Right renal cortex interstitium (tissue), 3 donors: Measurements from ENCODE around the gene TNKS2. TPM values are rescaled to one million over a fixed set of nuclear protein-coding genes. Genes with fewer than 3 reads are reported as not detected.
A peak's percentile ranks its signal among the peaks of the same experiment; 100 is the strongest.
"Not testable (repeated sequence)": the region's sequence is repeated elsewhere in the genome, so short reads cannot be mapped to it uniquely, and the experiment has no call there.

Source experiments
- DNase-seq, 3 donors: peaks; one replicate each; pipeline ENCODE4 v3.0.0-alpha.2; 2013; ENCODE audit warnings: low read depth in 3 of 3, low spot score in 2 of 3
- polyA plus RNA-seq, 3 donors: library from polyadenylated mRNA; unstranded; fragments of 120-200 nt; gene quantifications; one replicate each; pipeline ENCODE4 v1.2.1, GENCODE V29; 2013; ENCODE audit not compliant: insufficient read length in 3 of 3

TNKS2 gene
- polyA plus RNA-seq: 10 to 100 TPM; 58.4 to 63.5 (median 60.6) TPM

DNA sequence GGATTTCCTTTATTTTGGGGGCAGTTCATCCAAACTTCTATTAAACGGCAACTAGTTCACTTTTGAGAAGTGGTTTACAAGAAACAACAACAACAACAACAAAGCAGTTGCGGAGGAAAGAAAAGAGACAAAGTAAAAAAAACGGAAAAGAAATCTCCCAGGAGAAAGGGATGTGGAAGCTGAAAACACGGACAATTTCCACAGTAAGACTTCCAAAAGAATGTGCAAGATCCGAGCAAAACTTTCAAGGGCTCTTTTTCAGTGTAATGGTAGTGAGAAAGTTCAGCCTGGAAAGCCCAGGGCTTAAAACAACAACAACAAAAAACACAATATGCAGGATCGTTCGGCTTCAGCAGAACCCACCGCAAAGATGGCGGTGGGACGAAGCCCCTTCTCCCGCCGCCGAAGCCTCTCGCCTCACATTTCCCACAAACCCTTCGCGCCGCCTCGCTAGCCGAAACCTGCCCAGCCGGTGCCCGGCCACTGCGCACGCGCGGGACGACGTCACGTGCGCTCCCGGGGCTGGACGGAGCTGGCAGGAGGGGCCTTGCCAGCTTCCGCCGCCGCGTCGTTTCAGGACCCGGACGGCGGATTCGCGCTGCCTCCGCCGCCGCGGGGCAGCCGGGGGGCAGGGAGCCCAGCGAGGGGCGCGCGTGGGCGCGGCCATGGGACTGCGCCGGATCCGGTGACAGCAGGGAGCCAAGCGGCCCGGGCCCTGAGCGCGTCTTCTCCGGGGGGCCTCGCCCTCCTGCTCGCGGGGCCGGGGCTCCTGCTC is at the start of gene TNKS2:
TSS of gene TNKS2 (plus strand) at position 553 of the 775 bp plus-strand sequence. CDS start 265 bp downstream, outside the sequence.
- DNase-seq: peak; percentile 89 to 93 (median 92)

DNA sequence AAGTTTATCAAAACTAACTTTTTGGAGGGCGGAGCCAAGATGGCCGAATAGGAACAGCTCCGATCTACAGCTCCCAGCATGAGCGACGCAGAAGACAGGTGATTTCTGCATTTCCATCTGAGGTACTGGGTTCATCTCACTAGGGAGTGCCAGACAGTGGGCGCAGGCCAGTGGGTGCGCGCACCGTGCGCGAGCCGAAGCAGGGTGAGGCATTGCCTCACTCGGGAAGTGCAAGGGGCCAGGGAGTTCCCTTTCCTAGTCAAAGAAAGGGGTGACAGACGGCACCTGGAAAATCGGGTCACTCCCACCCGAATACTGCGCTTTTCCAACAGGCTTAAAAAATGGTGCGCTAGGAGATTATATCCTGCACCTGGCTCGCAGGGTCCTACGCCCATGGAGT is 48.6 kb upstream of the TNKS2 start:
- DNase-seq: not testable (repeated sequence)

DNA sequence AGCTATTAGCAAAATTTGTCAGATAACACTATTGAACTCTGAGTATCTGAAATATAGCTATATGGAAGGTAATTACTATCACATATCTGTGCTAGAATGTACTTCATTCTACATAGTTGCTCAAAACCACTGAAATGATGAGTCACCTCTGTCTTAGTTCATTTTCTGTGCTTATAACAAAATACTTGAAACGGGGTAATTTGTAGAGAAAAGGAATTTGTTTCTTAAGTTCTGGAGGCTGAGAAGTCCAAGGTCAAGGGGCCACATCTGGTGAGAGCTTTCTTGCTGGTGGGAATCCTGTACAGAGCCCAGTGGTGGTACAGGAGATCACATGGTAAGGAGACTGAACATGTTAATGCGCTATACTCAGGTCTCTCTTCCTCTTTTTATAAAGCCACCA is 41.9 kb upstream of the TNKS2 start:
- no peak for DNase-seq

DNA sequence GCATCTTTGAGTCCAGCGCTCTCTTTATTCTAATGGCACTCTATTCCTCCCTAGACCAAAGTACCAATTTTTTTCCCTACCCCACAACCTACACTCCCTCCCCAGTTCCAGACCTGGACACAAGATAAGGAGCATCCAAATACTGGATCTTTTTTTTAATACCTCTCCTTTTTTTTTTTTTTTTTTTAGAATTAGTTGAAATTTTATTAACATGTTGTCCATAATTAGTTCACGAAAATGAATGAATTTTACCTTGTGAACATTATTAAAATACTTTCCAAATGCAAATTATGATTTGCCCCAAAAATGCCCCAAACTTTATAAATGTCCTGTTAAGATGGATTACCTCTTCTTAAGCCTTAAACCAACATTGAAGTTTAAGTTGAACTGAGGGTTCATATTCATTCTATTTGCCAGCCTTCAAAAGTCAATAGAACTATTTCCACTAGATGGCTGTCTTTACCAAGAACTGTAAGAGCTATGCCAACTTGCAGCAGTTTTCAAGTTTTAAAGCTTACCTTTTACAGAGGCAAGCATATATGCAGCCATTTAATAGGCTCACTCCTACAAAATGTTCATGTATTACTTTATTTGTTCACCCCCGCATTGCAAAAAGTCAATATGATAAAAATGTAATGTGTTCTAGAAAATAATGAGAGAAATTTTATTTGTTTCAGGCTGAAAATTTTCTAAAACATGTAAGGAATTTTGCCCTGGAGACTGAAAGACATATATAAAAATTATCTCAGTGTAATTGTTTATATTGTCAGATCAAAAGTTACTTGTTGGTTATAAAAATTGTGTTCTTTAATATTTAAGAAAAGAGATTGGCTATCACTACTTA is 39.7 kb upstream of the TNKS2 start:
- peak in 1 of 3 donors; percentile 19 for DNase-seq

DNA sequence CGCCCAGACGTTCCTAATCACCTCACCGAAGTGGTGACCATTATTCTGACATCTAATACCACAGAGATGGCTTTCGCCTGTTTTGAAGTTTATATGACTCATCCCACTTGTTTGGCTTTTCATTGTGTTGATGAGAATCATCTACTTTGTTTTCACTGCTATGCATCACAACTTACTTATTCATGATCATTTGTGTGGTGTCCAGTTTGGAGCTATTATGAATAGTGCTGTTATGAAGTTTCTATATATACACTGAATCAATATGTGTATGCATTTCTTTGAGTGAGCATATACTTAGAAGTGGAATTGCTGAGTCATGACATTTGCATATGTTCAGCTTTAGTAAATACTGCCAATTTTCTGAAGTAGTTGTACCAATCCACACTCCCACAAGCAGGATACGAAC is 38.6 kb upstream of the TNKS2 start:
- no peak for DNase-seq

DNA sequence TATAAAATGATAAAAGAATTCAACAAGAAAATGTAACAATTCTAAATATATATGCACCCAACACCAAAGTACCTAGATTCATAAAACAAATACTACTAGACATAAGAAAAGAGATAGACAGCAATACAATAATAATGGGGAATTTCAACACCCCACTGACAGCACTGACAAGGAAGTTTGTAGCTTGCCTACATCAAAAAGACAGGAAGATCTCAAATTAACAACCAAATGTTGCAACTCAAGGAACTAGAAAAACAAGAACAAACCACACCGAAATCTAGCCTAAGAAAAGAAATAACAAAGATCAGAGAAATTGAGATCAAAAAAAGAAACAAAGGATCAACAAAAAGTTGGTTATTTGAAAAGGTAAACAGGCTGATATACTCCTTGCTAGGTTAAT is 36.5 kb upstream of the TNKS2 start:
- no peak for DNase-seq

DNA sequence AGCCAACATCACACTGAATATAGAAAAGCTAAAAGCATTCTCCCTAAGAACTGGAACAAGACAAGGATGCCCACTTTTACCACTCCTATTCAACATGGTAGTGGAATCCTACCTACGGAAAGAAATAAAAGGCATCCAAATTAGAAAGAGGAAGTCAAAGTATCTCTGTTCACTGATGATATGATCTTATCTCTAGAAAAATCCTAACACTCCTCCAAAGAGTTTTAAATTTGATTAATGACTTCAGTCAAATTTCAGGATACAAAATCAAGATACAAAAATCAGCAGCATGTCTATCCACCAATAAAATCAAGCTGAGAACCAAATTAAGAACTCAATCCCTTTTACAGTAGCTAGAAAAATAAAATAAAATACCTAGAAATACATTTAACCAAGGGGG is 35.3 kb upstream of the TNKS2 start:
- no peak for DNase-seq

DNA sequence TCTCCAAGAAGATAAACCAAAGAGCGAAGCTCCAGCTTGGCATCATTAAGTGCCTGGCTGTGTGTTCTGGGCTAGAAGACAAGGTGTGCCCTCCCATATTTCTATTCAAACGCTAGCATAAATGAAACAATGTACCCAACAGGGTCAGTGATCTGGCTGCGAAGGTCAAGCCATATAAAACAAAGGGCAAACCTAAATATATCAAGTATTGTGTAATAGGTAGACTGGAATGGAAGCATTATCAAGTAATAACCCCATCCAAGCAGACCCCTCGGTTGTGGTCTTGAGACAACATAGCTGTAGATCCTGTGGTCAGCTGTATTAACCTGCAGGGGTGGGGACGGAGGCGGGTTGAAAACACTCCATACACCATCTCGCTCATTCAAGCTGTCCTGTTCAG is 31.6 kb upstream of the TNKS2 start:
- DNase-seq: no peak

DNA sequence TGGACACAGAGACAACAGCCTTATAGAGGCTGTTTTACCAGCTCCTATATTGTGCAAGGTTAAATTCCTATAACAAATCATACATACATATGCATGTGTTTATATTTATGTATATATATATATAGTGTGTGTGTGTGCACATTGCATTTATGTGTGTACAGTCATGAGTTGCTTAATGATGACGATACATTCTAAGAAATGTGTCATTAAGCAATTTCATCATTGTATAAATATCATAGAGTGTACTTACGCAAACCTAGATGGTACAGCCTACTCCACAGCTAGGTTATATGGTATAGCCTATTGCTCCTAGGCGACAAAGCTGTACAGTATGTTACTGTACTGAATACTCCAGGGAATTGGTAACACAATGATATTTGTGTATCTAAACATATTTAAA is 30.1 kb upstream of the TNKS2 start:
- DNase-seq: no peak

DNA sequence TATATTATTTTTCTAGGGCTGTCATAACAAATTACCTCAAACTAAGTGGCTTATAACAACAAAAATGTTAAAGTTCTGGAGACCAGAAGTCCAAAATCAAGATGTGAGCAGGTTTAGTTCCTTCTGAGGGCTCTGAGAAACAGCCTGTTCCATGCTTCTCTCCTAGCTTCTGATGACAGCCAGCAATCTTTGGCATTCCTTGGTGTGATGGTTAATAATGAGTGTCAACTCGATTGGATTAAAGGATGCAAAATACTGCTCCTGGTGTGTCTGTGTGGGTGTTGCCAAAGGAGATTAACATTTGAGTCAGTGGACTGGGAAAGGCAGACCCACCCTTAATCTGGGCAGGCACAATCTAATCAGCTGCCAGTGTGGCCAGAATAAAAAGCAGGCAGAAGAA is 26.3 kb upstream of the TNKS2 start:
- no peak for DNase-seq

DNA sequence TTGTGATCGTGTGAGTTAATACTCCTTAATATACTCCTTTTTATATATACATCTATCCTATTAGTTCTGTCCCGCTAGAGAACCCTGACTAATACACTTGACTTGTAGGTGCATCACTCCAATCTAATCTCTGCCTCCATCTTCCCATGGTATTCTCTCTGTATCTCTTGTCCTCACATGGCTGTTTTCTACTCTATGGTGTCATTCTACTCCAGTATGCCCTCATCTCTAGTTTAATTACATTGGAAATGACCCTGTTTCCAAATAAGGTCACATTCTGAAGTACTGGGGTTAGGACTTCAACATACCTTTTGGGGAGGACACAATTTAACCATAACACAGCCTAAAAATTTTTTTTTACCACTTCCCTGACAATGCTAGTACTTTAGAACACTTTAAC is 25.8 kb upstream of the TNKS2 start:
- no peak for DNase-seq

DNA sequence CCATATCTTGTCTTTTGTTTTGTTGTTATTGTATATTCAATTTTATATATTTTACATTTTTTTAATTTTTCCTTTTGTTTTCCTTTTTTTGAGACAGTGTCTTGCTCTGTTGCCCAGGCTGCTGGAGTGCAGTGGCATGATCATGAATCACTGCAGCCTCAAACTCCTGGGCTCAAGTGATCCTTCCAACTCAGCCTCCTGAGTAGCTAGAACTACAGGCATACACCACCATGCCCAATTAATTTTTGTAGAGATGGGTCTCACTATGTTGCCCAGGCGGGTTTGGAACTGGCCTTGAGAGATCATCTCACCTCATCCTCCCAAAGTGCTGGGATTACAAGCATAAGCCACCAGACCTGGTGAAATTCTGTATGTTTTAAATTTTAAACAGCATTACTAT is 25.4 kb upstream of the TNKS2 start:
- DNase-seq: no peak

DNA sequence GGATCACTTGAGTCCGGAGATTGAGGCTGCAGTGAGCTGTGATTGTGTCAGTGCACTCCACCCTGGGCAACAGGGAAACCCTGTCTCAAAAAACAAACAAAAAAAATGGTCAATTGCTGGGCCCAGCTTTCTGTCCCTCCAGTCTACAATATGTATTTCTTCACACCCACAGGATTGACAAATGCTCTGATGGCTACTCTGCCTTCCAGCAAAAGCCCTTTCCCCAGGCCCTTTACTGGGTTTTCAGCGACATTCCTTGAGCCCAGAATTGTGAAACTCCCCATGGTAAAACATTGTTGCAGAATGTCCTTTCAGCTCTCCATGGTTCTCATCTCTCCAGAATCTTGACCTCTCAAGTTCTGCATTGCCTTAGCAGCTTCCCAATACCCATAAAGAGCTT is 23.7 kb upstream of the TNKS2 start:
- no peak for DNase-seq

DNA sequence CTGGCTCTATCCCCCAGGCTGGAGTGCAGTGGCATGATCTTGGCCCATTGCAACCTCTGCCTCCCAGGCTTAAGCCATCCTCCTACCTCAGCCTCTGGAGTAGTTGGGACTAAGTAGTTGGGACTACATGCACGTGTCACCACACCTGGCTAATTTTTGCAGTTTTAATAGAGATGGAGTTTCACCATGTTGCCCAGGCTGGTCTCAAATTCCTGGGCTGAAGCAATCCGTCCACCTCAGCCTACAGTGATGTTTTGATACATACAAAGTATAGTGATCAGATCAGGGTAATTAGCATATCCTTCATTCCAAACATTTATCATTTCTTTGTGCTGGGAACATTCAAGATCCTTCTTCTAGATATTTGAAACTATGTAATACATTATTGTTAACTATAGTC is 22.5 kb upstream of the TNKS2 start:
- no peak for DNase-seq

DNA sequence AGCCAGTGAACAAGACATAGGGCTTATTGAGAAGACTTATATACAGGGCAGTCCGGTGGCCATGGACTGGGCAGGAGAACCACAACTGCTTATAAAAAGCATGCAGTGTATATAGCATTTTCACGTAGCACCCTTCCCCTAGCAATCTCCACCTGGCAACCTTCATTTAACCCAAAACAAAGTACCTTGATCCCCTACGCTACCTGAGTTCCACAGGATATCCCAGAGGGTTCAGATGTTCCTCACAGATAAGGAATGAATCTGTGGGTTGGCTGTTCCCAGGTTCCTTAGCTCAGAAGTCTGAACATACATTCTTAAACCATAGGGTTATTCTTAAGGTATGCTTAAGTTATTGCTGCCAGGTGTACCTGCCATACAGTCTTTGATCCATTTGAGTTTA is 22.0 kb upstream of the TNKS2 start:
- no peak for DNase-seq

DNA sequence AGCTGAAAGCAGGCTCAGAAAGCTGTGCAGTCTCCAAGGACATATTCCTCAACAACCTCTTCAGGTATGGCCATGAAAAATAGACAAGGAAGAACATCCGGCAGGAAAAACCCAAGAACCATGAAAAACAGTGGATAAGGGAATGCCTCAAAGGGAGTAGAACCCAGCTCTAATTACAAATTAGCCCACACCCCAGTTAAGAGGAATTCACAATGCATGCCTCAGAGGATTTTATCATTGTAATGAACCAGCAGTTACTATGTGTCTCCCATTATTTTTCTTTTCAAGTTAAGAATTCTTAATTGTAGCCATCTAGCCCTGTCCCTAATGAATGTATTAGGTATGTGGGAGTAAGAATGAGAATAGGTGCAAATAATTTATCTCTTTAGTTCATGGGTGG is 19.7 kb upstream of the TNKS2 start:
- DNase-seq: no peak

DNA sequence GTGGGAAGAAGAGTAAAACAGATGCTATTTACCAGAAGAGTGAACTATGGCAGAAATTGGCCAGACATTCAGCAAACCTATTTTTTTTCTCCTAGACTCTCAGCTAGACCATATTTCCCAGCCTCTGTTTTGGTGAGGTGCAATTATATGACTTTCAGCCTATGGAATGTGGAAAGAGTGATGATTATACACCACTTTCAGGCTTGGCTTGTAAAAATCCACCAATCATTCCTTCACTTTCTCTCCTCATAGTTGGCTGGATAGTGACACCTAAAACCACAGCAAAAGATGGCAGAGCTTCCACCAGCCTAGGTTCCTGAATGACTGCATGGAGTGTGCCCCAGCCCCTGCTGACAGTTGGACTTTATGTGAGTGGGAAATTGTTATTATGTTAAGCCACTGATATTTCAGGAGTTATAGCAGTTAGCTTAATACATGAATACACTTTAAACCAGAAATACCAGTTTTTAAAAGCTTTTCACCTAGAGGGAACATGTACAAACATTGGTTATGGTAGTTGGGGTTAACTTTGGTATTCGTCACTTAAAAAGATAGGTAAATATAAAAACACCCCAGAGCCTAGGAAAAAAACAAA is 19.1 kb upstream of the TNKS2 start:
- DNase-seq: no peak

DNA sequence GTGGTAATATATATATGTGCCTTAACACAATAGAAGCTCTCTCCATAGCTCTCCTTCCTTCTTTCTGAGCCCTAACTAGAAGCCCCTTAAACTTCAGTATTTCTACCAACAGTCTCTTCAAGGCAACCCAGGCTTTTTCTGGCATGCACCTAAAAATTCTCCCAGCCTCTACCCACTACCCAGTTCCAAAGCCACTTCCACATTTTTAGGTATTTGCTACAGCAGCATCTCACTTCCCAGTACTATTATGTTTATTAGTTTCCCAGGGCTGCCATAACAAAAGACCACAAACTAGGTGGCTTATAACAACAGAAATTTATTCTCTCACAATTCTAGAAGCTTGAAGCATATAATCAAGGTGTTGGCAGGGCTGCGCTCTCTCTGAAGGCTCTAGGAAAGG is 15.7 kb upstream of the TNKS2 start:
- no peak for DNase-seq

DNA sequence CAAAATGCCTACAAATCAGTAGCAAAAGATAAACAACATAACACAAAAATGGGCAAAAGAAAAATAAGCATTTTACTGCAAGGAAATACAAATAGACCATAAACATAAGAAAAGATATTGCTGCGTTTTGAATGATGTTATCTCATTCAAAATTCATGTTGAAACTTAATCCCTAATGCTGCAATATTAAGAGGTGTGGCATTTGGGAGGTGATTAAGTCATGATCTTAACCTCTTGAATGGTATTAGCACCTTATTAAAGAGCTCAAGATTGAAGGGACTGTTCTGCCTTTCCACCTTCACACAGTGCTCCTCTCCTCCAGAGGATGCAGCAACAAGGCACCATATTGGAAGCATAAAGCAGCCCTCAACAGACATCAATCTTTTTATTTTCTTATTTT is 12.4 kb upstream of the TNKS2 start:
- no peak for DNase-seq

DNA sequence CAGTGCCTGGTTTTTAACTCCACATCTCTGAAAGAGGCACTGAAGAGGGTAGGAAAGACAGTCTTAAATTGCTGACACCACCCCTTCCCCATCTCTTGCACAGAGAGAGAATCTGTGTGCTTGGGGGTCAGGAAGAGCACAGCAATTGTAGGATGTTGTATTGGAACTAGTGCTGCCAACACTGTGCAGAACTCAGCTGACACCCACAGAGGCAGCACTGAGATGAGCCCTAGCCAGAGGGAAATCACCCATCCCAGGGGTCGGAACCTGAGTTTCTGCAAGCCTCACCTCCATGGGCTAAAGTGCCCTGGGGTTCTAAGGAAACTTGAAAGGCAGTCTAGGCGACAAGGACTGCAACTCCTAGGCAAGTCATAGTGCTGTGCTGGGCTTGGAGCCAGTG is 11.0 kb upstream of the TNKS2 start:
- DNase-seq: no peak

DNA sequence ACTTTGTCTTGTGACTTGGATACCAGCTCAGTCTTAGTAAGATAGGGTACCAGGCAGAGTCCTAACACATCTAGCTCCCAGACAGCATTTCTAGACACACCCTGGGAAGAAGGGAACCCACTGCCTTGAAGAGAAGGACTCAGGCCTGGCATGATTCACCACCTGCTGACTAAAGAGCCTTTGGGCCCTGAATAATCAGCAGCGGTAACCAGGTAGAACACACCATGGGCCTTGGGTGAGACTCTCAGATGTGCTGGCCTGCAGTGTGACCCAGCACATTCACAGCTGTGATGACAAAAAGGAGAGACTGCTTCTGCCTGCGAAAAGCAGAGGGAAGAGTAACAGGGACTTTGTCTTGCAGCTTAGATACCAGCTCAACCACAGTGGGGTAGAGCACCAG is 10.4 kb upstream of the TNKS2 start:
- DNase-seq: no peak

DNA sequence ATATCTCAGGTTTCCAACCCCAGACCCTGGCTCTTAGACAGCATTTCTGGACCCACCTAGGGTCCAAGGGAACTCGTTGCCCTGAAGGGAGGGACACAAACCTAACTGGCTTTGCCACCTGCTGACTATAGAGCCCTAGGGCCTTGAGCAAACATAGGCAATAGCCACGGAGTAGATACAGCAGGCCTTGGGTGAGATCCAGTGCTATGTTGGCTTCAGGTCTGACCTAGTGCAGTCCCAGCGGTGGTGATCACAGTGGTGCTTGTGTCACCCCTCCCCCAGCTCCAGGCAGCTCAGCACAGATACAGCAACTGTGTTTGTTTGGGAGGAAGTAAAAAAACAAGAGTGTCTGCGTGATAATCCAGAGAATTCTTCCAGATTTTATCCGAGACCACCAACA is 9.7 kb upstream of the TNKS2 start:
- no peak for DNase-seq
